Kasumi-1 (cell line): Measurements from ENCODE around the gene ARMCX2.
A peak's percentile ranks its signal among the peaks of the same experiment; 100 is the strongest.
"Not testable (repeated sequence)": the region's sequence is repeated elsewhere in the genome, so short reads cannot be mapped to it uniquely, and the experiment has no call there.

ENCODE experiments used
- DNase-seq, 2 experiments: peaks; one replicate each; lab custom pipeline; 2025; lab: John Stamatoyannopoulos, UW

The ARMCX2 gene

GRCh38 chrX:101659601-101660063 lies at the start of gene ARMCX2:
TSS of gene ARMCX2 (minus strand) at chrX:101659850. CDS start at chrX:101657588, 2,262 bp downstream.
- DNase-seq, result no peak

GRCh38 chrX:101709384-101709783 lies 49.7 kb upstream of the ARMCX2 start:
- no peak for DNase-seq

GRCh38 chrX:101708163-101708562 lies 48.5 kb upstream of the ARMCX2 start:
- DNase-seq, result no peak

- DNase-seq, result no peak
These were observed 33.8 kb upstream of the ARMCX2 start for GRCh38 chrX:101693476-101693875.

- no peak for DNase-seq
These were observed 32.2 kb upstream of the ARMCX2 start for GRCh38 chrX:101691835-101692234.

- no peak for DNase-seq
These were observed 26.9 kb upstream of the ARMCX2 start for GRCh38 chrX:101686574-101686973.

GRCh38 chrX:101685923-101686322 lies 26.3 kb upstream of the ARMCX2 start:
- DNase-seq, result no peak

- DNase-seq, result no peak
These were observed 23.1 kb upstream of the ARMCX2 start for GRCh38 chrX:101682723-101683122.

- DNase-seq, result no peak
These were observed 17.4 kb upstream of the ARMCX2 start for GRCh38 chrX:101677028-101677427.

- no peak for DNase-seq
These were observed 16.9 kb upstream of the ARMCX2 start for GRCh38 chrX:101676571-101676970.

GRCh38 chrX:101668143-101668542 lies 8.5 kb upstream of the ARMCX2 start:
- no peak for DNase-seq

- DNase-seq, result no peak
These were observed 774 bp downstream of the ARMCX2 start for GRCh38 chrX:101658661-101659491.

GRCh38 chrX:101657495-101657894 lies 2.2 kb downstream of the ARMCX2 start:
- no peak for DNase-seq

GRCh38 chrX:101656817-101657216 lies 2.8 kb downstream of the ARMCX2 start:
- no peak for DNase-seq

GRCh38 chrX:101655534-101655933 lies 4.1 kb downstream of the ARMCX2 start:
- DNase-seq, result no peak

- DNase-seq, result not testable (repeated sequence)
These were observed 11.9 kb downstream of the ARMCX2 start for GRCh38 chrX:101647716-101648115.

- DNase-seq, result peak; percentile 27 to 41
These were observed 17.6 kb downstream of the ARMCX2 start for GRCh38 chrX:101642093-101642492.

- DNase-seq, result no peak
These were observed 20.1 kb downstream of the ARMCX2 start for GRCh38 chrX:101639583-101639982.

GRCh38 chrX:101619364-101619763 lies 40.3 kb downstream of the ARMCX2 start:
- peak; percentile 62 to 68 for DNase-seq

- peak; percentile 68 to 78 for DNase-seq
These were observed 42.1 kb downstream of the ARMCX2 start, which contains the start of gene ARMCX6 for GRCh38 chrX:101617211-101618191. TSS of gene ARMCX6 (minus strand) at chrX:101618000. CDS start at chrX:101616620, 1,380 bp downstream.

GRCh38 chrX:101605728-101606127 lies 53.9 kb downstream of the ARMCX2 start:
- no peak for DNase-seq
